IMR-90 (cell line): ENCODE results near the gene OR7C1. TPM values are rescaled to one million over a fixed set of nuclear protein-coding genes. Genes with fewer than 3 reads are reported as not detected.

Experiments
- ATAC-seq: fragments of 200-7000 bp; cut with Tn5 transposase; 2 replicates; pipeline ENCODE4 v1.9.1; 2020; ENCODE audit warnings: low read depth, mild to moderate bottlenecking, moderate library complexity
- BruUV-seq: library from RNA; stranded (reverse); fragments of 400-500 nt; replicated peaks from 2 replicates; lab custom pipeline; 2021; lab: Mats Ljungman, UMichigan
- CTCF ChIA-PET: fragments of 300-600 bp; formaldehyde crosslinking; extraction: SDS; loops from one replicate; lab custom pipeline; 2021; ENCODE audit warnings: antibody characterized with exemption; lab: Yijun Ruan, JAX
- POLR2A ChIA-PET: fragments of 300-600 bp; sonication (Branson Sonifier 250); formaldehyde crosslinking; loops from one replicate; lab custom pipeline; 2022; ENCODE audit warnings: antibody characterized with exemption; ENCODE audit not compliant: unreplicated experiment; lab: Charles Lee
- DNase-seq: peaks from one replicate; pipeline ENCODE4 v3.0.0; 2013
- H2AFZ ChIP-seq: replicated peaks from 2 replicates; pipeline ENCODE3; 2013; ENCODE audit warnings: low read length, mild to moderate bottlenecking; ENCODE audit not compliant: poor library complexity
- H2AK5ac ChIP-seq: 2 replicates; pipeline ENCODE4 v1.6.1; 2013; ENCODE audit warnings: low read depth, low read length, inconsistent platforms
- H2AK9ac ChIP-seq: replicated peaks from 2 replicates; pipeline ENCODE3; 2013; ENCODE audit warnings: mild to moderate bottlenecking, low read depth, low read length, moderate library complexity; ENCODE audit not compliant: poor library complexity
- H2BK120ac ChIP-seq: 2 replicates; pipeline ENCODE4 v1.6.1; 2013; ENCODE audit warnings: low read depth, low read length, inconsistent platforms
- H2BK15ac ChIP-seq: 3 replicates; pipeline ENCODE4 v1.6.1; 2013; ENCODE audit warnings: low read depth, low read length, inconsistent platforms
- H2BK20ac ChIP-seq: 2 replicates; pipeline ENCODE4 v1.6.1; 2013; ENCODE audit warnings: low read depth, mild to moderate bottlenecking, inconsistent platforms, low read length, moderate library complexity
- H2BK5ac ChIP-seq: 2 replicates; pipeline ENCODE4 v1.6.1; 2013; ENCODE audit warnings: mild to moderate bottlenecking, low read depth, low read length, inconsistent platforms; ENCODE audit not compliant: poor library complexity, severe bottlenecking
- H3K14ac ChIP-seq: replicated peaks from 2 replicates; pipeline ENCODE4 v1.6.1; 2013; ENCODE audit warnings: low read depth, low read length, inconsistent platforms
- H3K18ac ChIP-seq: 2 replicates; pipeline ENCODE4 v1.6.1; 2013; ENCODE audit warnings: low read depth, low read length, control low read depth
- H3K23ac ChIP-seq: 2 replicates; pipeline ENCODE4 v1.6.1; 2013; ENCODE audit warnings: low read depth, low read length, inconsistent platforms
- H3K27ac ChIP-seq: 2 replicates; pipeline ENCODE4 v1.5.1; 2013; ENCODE audit warnings: mild to moderate bottlenecking, control low read depth, low read length; ENCODE audit not compliant: insufficient read depth
- H3K27me3 ChIP-seq: 2 replicates; pipeline ENCODE4 v1.6.1; 2013; ENCODE audit warnings: low read length; ENCODE audit not compliant: control insufficient read depth, insufficient read depth
- H3K36me3 ChIP-seq: 2 replicates; pipeline ENCODE4 v1.6.1; 2013; ENCODE audit warnings: low read length, mixed read lengths; ENCODE audit not compliant: control insufficient read depth, insufficient read depth
- H3K4ac ChIP-seq: 2 replicates; pipeline ENCODE4 v1.6.1; 2013; ENCODE audit warnings: low read depth, low read length, inconsistent platforms
- H3K4me1 ChIP-seq: 2 replicates; pipeline ENCODE4 v1.6.1; 2013; ENCODE audit warnings: low read length, mixed read lengths; ENCODE audit not compliant: control insufficient read depth, insufficient read depth
- H3K4me2 ChIP-seq: 2 replicates; pipeline ENCODE4 v1.6.1; 2013; ENCODE audit warnings: low read depth, mild to moderate bottlenecking, control low read depth, low read length, moderate library complexity
- H3K4me3 ChIP-seq: 2 replicates; pipeline ENCODE4 v1.5.1; 2013; ENCODE audit warnings: low read depth, mild to moderate bottlenecking, control low read depth, low read length, moderate library complexity; ENCODE audit not compliant: insufficient read depth
- H3K56ac ChIP-seq: 2 replicates; pipeline ENCODE4 v1.6.1; 2013; ENCODE audit warnings: low read length, inconsistent platforms; ENCODE audit not compliant: insufficient read depth; ENCODE audit errors: extremely low read depth
- H3K79me1 ChIP-seq, 2 experiments: 2 replicates each; pipeline ENCODE4 v1.6.1; 2013; ENCODE audit warnings: low read length in 2 of 2, inconsistent platforms in 1 of 2, low read depth in 1 of 2
- H3K9ac ChIP-seq: 2 replicates; pipeline ENCODE4 v1.6.1; 2013; ENCODE audit warnings: low read depth, low read length, control low read depth
- H3K9me1 ChIP-seq: 2 replicates; pipeline ENCODE4 v1.6.1; 2013; ENCODE audit warnings: low read length, inconsistent platforms; ENCODE audit not compliant: insufficient read depth
- H3K9me3 ChIP-seq: 2 replicates; pipeline ENCODE4 v1.6.1; 2013; ENCODE audit warnings: low read length; ENCODE audit not compliant: control insufficient read depth, insufficient read depth
- H4K20me1 ChIP-seq: 2 replicates; pipeline ENCODE4 v1.6.1; 2013; ENCODE audit warnings: low read length, inconsistent platforms; ENCODE audit not compliant: insufficient read depth
- H4K5ac ChIP-seq: 2 replicates; pipeline ENCODE4 v1.6.1; 2013; ENCODE audit warnings: mild to moderate bottlenecking, low read depth, low read length, control low read depth
- H4K8ac ChIP-seq, 2 experiments: 2 replicates each; pipeline ENCODE4 v1.6.1; 2013; ENCODE audit warnings: low read depth in 2 of 2, low read length in 2 of 2, control low read depth in 1 of 2, inconsistent platforms in 1 of 2
- H4K91ac ChIP-seq: 2 replicates; pipeline ENCODE4 v1.6.1; 2013; ENCODE audit warnings: low read depth, low read length, inconsistent platforms; ENCODE audit not compliant: insufficient read depth
- CEBPB ChIP-seq: IDR thresholded peaks from 2 replicates; pipeline ENCODE4 v1.6.1; 2012; ENCODE audit warnings: low read depth, low read length, improper control_type of control experiment
- MXI1 ChIP-seq: IDR thresholded peaks from 2 replicates; pipeline ENCODE4 v1.6.1; 2012; ENCODE audit warnings: low read depth, mild to moderate bottlenecking, low read length, moderate library complexity, borderline replicate concordance
- NFE2L2 ChIP-seq: fragments of 150-350 bp; IDR thresholded peaks from 2 replicates; pipeline ENCODE4 v1.6.1; 2016; ENCODE audit warnings: low read depth, mild to moderate bottlenecking, low read length
- POLR2A ChIP-seq: IDR thresholded peaks from 2 replicates; pipeline ENCODE4 v1.6.1; 2012; ENCODE audit warnings: mild to moderate bottlenecking, low read depth, low read length
- RAD21 ChIP-seq: IDR thresholded peaks from 2 replicates; pipeline ENCODE4 v1.6.1; 2012; ENCODE audit warnings: low read length, improper control_type of control experiment
- SMC3 ChIP-seq: fragments of 150-350 bp; IDR thresholded peaks from 2 replicates; pipeline ENCODE4 v1.6.1; 2016; ENCODE audit warnings: low read depth, mild to moderate bottlenecking, antibody characterized with exemption, low read length, moderate library complexity
- USF2 ChIP-seq: fragments of 150-350 bp; IDR thresholded peaks from 2 replicates; pipeline ENCODE4 v1.6.1; 2017; ENCODE audit warnings: mild to moderate bottlenecking, antibody characterized with exemption, low read length, low read depth
- WGBS, 2 experiments: methylation state at CpG; one replicate each; pipeline versions ENCODE4 v1.1.5 to v1.1.7; 2013; ENCODE audit warnings: missing lambda C conversion rate in 2 of 2; ENCODE audit not compliant: insufficient read length in 1 of 2; ENCODE audit errors: extremely low coverage in 2 of 2; 5-methylcytosine and 5-hydroxymethylcytosine counted together
- dilution Hi-C: fragments of 300-500 bp; cut with HindIII; formaldehyde crosslinking; loops from one replicate; pipeline ENCODE4 v1.14.3; 2018; ENCODE audit warnings: low sequenced_read_pairs; ENCODE audit not compliant: unreplicated experiment
- in situ Hi-C: fragments of 300-500 bp; cut with MboI; formaldehyde crosslinking; loops from 3 replicates; pipeline ENCODE4 v1.14.3; 2019; ENCODE audit warnings: low sequenced_read_pairs, inconsistent platforms, mixed read lengths
- intact Hi-C: fragments of 100-400 bp; cut with micrococcal nuclease; formaldehyde crosslinking; loops from 2 replicates; pipeline ENCODE4 v1.10.0; 2022
- polyA plus RNA-seq, 3 experiments: library from polyadenylated mRNA; depleted of rRNA; stranded (reverse); fragments of >200 nt; gene quantifications; 2 replicates each; pipeline ENCODE4 v1.2.3, GENCODE V29; 2012; ENCODE audit warnings: low replicate concordance in 1 of 3
- total RNA-seq: library from RNA; depleted of rRNA; stranded (reverse); fragments of >200 nt; gene quantifications from 2 replicates; pipeline ENCODE4 v1.2.3, GENCODE V29; 2012

Gene OR7C1
- total and polyA plus RNA-seq, 2 of the 4 experiments (the other 2 are of a cell fraction), result not detected

DNA sequence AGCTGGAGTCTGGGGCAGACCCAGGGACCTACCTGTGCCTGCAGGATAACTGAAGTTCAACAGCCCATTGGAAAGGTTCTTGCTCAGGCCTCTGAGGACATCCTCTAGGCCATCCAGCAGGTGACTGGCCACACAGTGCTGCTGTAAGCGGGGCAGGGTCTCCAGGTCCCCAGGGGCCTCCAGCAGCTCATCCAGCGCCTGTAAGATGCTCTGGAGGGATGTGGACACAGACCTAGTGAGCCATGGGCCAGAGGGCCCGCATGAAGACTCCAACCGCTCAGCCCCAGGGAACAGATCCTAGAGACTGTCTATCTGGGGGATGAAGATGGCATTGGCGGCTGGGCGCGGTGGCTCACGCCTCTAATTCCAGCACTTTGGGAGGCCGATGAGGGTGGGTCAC lies 70.6 kb downstream of the OR7C1 start:
- H2AK5ac ChIP-seq, result no peak overlapping the region
- no peak overlapping the region for H3K23ac ChIP-seq
- H3K4me1 ChIP-seq, result no peaks in the 10 kb centered on the region
- H3K9me3 ChIP-seq, result peaks cover 13% of the 10 kb centered on the region
- no peaks in the 10 kb centered on the region for H4K20me1 ChIP-seq
- no peak for ATAC-seq
- no peak overlapping the region for H2BK15ac ChIP-seq
- H3K79me1 ChIP-seq, result no peaks in the 10 kb centered on the region
- H2BK5ac ChIP-seq, result no peak overlapping the region
- H3K56ac ChIP-seq, result no peak overlapping the region
- H4K5ac ChIP-seq, result no peak overlapping the region
- no peak overlapping the region for H4K8ac ChIP-seq
- in situ Hi-C loops, result no loop called here
- no peak overlapping the region for H4K91ac ChIP-seq
- no peak overlapping the region for H3K4me3 ChIP-seq
- intact Hi-C loops, result no loop called here
- no peaks in the 10 kb centered on the region for H3K36me3 ChIP-seq
- TF ChIP-seq USF2 (no peak), MXI1 (no peak), RAD21 (no peak), CEBPB (no peak), NFE2L2 (no peak), POLR2A (no peak), SMC3 (no peak)
- no TSS peak for BruUV-seq
- no peak overlapping the region for H2AK9ac ChIP-seq
- no peaks in the 10 kb centered on the region for H3K27me3 ChIP-seq
- no peak overlapping the region for H2BK120ac ChIP-seq
- H3K4ac ChIP-seq, result no peak overlapping the region
- no peak overlapping the region for H2AFZ ChIP-seq
- ChIA-PET CTCF (no interaction called here), POLR2A (no interaction called here)
- H3K27ac ChIP-seq, result no peak overlapping the region
- DNase-seq, result no peak
- H2BK20ac ChIP-seq, result no peak overlapping the region
- no peaks in the 10 kb centered on the region for H3K9me1 ChIP-seq
- no peak overlapping the region for H3K18ac ChIP-seq
- dilution Hi-C loops, result no loop called here
- 87% methylated on average over 6 of the region's 9 CpGs; no CpG with 5 or more reads in 1 of the 2 experiments for WGBS, 2 experiments
- no peak overlapping the region for H3K14ac ChIP-seq
- no peak overlapping the region for H3K4me2 ChIP-seq
- H3K9ac ChIP-seq, result no peak overlapping the region
